GM12875 (cell line): Measurements from ENCODE around the gene SLC25A28.

Source experiments
- H3K4me3 ChIP-seq: one replicate; pipeline ENCODE4 v1.5.1; 2011; ENCODE audit warnings: low read depth, low read length, control low read depth
- CTCF ChIP-seq: IDR thresholded peaks from 2 replicates; pipeline ENCODE4 v1.5.1; 2011; ENCODE audit warnings: low read depth, mild to moderate bottlenecking, control low read depth, inconsistent platforms, low read length, moderate library complexity, borderline replicate concordance; ENCODE audit not compliant: insufficient read depth

SLC25A28 gene, protein sequence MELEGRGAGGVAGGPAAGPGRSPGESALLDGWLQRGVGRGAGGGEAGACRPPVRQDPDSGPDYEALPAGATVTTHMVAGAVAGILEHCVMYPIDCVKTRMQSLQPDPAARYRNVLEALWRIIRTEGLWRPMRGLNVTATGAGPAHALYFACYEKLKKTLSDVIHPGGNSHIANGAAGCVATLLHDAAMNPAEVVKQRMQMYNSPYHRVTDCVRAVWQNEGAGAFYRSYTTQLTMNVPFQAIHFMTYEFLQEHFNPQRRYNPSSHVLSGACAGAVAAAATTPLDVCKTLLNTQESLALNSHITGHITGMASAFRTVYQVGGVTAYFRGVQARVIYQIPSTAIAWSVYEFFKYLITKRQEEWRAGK

GRCh38 chr10:99619851-99620710 lies at the start of gene SLC25A28:
SLC25A28 (minus strand) TSS chr10:99620439; CDS start chr10:99620335, 104 bp downstream.
- H3K4me3 ChIP-seq = peak within 1 kb of the TSS; percentile 94
- TF ChIP-seq CTCF = no peak

GRCh38 chr10:99667108-99667751 lies 47.0 kb upstream of the SLC25A28 start:
- no peak for TF ChIP-seq CTCF
- H3K4me3 ChIP-seq = no peak overlapping the region

GRCh38 chr10:99665304-99665703 lies 45.1 kb upstream of the SLC25A28 start:
- TF ChIP-seq CTCF = no peak
- H3K4me3 ChIP-seq = no peak overlapping the region

DNA sequence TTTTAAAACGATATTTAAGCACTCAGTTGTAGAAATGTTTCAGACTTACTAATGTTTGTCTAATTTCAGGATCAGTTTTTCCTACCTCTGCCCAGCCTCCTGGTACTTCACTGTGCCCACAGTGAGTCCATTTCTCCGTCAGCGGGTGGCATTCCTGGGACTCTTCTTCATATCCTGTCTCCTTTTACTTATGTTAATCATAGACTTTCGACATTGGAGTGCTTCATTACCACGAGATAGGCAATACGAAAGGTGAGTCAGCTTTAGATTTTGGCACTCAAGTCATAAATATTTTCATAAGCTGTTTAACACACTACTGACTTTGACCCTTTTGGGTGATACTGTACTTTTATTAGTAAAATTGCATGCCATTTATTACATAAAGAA lies 41.1 kb upstream of the SLC25A28 start:
- H3K4me3 ChIP-seq = no peak overlapping the region
- TF ChIP-seq CTCF = no peak

GRCh38 chr10:99660662-99661376 lies 40.6 kb upstream of the SLC25A28 start:
- no peak overlapping the region for H3K4me3 ChIP-seq
- no peak for TF ChIP-seq CTCF

DNA sequence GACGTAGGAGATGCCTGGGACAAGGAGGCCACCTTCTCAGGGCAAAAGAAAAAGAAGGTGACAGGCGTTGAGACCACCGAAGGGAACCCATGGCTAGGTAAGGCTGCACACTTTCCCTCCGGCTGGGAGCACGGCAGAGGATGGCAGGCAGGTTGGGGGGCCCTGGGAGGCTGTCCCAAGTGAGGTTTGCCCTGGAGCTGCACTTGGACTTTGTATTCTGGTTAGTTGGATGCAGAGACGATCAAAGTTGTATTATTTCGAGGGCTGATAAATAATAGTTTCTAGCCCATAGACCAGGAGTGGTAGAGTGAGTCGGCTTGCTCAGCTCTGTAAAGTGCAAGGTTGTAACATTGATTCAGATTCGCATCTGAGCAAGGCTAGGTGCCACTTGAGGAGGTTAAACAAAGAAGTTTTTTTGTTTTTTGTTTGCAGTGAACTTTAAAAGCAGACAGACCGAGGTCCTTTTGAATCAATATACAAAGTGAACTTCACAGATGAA lies 39.7 kb upstream of the SLC25A28 start:
- TF ChIP-seq CTCF = no peak
- peak overlapping the region; percentile 85 for H3K4me3 ChIP-seq
